ENCODE data around the gene EFCAB7.

DNA sequence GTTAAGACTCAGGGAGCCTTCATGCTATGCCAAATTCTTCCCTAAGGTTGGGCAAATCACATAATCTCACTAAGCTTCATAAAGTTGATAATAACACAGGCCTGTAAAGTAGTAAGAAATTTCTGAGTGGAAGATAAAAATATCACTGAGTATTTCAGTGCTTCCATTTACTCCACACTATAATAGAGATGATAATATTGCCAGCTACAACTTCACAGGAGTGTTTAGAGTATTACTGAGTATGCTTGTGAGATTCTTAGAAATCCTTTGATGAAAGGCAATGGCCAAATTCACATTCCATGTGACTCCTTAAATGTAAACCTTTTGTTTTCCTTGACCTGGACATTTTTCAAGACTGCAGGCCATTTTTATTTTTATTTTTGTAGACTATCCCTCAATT lies 10.7 kb upstream of the EFCAB7 start:
- no peak for TF ChIP-seq POLR2A (IDR thresholded peaks at IDR 0.05)
- TF ChIP-seq, protein P1, sequence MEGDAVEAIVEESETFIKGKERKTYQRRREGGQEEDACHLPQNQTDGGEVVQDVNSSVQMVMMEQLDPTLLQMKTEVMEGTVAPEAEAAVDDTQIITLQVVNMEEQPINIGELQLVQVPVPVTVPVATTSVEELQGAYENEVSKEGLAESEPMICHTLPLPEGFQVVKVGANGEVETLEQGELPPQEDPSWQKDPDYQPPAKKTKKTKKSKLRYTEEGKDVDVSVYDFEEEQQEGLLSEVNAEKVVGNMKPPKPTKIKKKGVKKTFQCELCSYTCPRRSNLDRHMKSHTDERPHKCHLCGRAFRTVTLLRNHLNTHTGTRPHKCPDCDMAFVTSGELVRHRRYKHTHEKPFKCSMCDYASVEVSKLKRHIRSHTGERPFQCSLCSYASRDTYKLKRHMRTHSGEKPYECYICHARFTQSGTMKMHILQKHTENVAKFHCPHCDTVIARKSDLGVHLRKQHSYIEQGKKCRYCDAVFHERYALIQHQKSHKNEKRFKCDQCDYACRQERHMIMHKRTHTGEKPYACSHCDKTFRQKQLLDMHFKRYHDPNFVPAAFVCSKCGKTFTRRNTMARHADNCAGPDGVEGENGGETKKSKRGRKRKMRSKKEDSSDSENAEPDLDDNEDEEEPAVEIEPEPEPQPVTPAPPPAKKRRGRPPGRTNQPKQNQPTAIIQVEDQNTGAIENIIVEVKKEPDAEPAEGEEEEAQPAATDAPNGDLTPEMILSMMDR (IDR thresholded peaks at IDR 0.05 in 4 of 5, conservative IDR thresholded peaks at IDR 0.05 in 1 of 5), result no peak

Measured in gastrocnemius medialis (tissue), 4 donors.